BE2C (cell line): Measurements from ENCODE around the gene SHBG.
A peak's percentile ranks its signal among the peaks of the same experiment; 100 is the strongest.
"Not testable (repeated sequence)": the region's sequence is repeated elsewhere in the genome, so short reads cannot be mapped to it uniquely, and the experiment has no call there.

ENCODE experiments used
- DNase-seq: peaks from one replicate; pipeline ENCODE4 v3.0.0-alpha.2; 2020
- H3K27me3 ChIP-seq: fragments of 250-450 bp; sonication (Bioruptor Pico); 2 replicates; pipeline ENCODE4 v1.5.1; 2020; ENCODE audit warnings: mild to moderate bottlenecking
- H3K36me3 ChIP-seq: fragments of 250-450 bp; sonication (Bioruptor Pico); 2 replicates; pipeline ENCODE4 v1.5.1; 2020; ENCODE audit warnings: mild to moderate bottlenecking
- H3K4me1 ChIP-seq: fragments of 250-450 bp; sonication (Bioruptor Pico); 2 replicates; pipeline ENCODE4 v1.5.1; 2020
- H3K4me3 ChIP-seq: 2 replicates; pipeline ENCODE4 v1.5.1; 2011; ENCODE audit warnings: low read depth, low read length
- H3K9me3 ChIP-seq: fragments of 250-450 bp; sonication (Bioruptor Pico); 2 replicates; pipeline ENCODE4 v1.5.1; 2020
- CTCF ChIP-seq: IDR thresholded peaks from 2 replicates; pipeline ENCODE4 v1.5.1; 2012; ENCODE audit warnings: mild to moderate bottlenecking, low read depth, low read length

The SHBG gene

GRCh38 chr17:7631398-7632380, 1.8 kb downstream of the SHBG start:
- TF ChIP-seq CTCF: no peak

GRCh38 chr17:7632492-7632894, 2.6 kb downstream of the SHBG start:
- DNase-seq: peak; percentile 18
- TF ChIP-seq CTCF: peak; percentile 48

More at GRCh38 chr17:7631398-7632380, 1.8 kb downstream of the SHBG start:
- DNase-seq: peak; percentile 20
- Histone ChIP-seq H3K9me3 (no peaks in the 10 kb centered on the region), H3K27me3 (no peaks in the 10 kb centered on the region), H3K4me3 (no peak overlapping the region), H3K4me1 (no peaks in the 10 kb centered on the region), H3K36me3 (no peaks in the 10 kb centered on the region)

GRCh38 chr17:7633093-7633492, 3.2 kb downstream of the SHBG start:
- H3K4me3 ChIP-seq: no peak overlapping the region
- no peak for TF ChIP-seq CTCF
- no peaks in the 10 kb centered on the region for H3K9me3 ChIP-seq
- H3K27me3 ChIP-seq: no peaks in the 10 kb centered on the region
- no peaks in the 10 kb centered on the region for H3K4me1 ChIP-seq
- no peaks in the 10 kb centered on the region for H3K36me3 ChIP-seq
- DNase-seq: no peak

More at GRCh38 chr17:7632492-7632894, 2.6 kb downstream of the SHBG start:
- H3K9me3 ChIP-seq: no peaks in the 10 kb centered on the region
- H3K36me3 ChIP-seq: no peaks in the 10 kb centered on the region
- H3K27me3 ChIP-seq: no peaks in the 10 kb centered on the region
- no peaks in the 10 kb centered on the region for H3K4me1 ChIP-seq
- no peak overlapping the region for H3K4me3 ChIP-seq

GRCh38 chr17:7634384-7634783, 4.4 kb downstream of the SHBG start:
- peak; percentile 77 for TF ChIP-seq CTCF
- H3K4me1 ChIP-seq: no peaks in the 10 kb centered on the region
- H3K4me3 ChIP-seq: no peak overlapping the region
- H3K36me3 ChIP-seq: no peaks in the 10 kb centered on the region
- no peaks in the 10 kb centered on the region for H3K9me3 ChIP-seq
- no peaks in the 10 kb centered on the region for H3K27me3 ChIP-seq
- peak; percentile 76 for DNase-seq

- no peak for DNase-seq
- no peak for TF ChIP-seq CTCF
- no peak overlapping the region for H3K4me3 ChIP-seq
Observed at GRCh38 chr17:7636163-7636562, 6.2 kb downstream of the SHBG start.

GRCh38 chr17:7640783-7641182, 10.8 kb downstream of the SHBG start:
- H3K4me3 ChIP-seq: no peak overlapping the region
- H3K4me1 ChIP-seq: no peaks in the 10 kb centered on the region
- DNase-seq: no peak
- TF ChIP-seq CTCF: no peak
- no peaks in the 10 kb centered on the region for H3K9me3 ChIP-seq
- no peaks in the 10 kb centered on the region for H3K27me3 ChIP-seq
- no peaks in the 10 kb centered on the region for H3K36me3 ChIP-seq

More at GRCh38 chr17:7636163-7636562, 6.2 kb downstream of the SHBG start:
- no peaks in the 10 kb centered on the region for H3K4me1 ChIP-seq
- no peaks in the 10 kb centered on the region for H3K36me3 ChIP-seq
- no peaks in the 10 kb centered on the region for H3K9me3 ChIP-seq
- no peaks in the 10 kb centered on the region for H3K27me3 ChIP-seq

- H3K4me1 ChIP-seq, H3K36me3 ChIP-seq, DNase-seq, H3K4me3 ChIP-seq, H3K9me3 ChIP-seq, H3K27me3 ChIP-seq: not testable (repeated sequence)
Observed at GRCh38 chr17:7641635-7642034, 11.7 kb downstream of the SHBG start.
